Activated naive CD8-positive, alpha-beta T cell (primary cell): ENCODE measurements around the gene HEATR5A.
A peak's percentile ranks its signal among the peaks of the same experiment; 100 is the strongest.
"Not testable (repeated sequence)": the region's sequence is repeated elsewhere in the genome, so short reads cannot be mapped to it uniquely, and the experiment has no call there.

Experiments used
- H3K27ac Mint-ChIP-seq: one replicate; pipeline ENCODE4 v1.8.0; 2021; ENCODE audit warnings: mixed read lengths
- H3K27me3 Mint-ChIP-seq: one replicate; pipeline ENCODE4 v1.8.0; 2021; ENCODE audit warnings: mixed read lengths
- H3K36me3 Mint-ChIP-seq: one replicate; pipeline ENCODE4 v1.8.0; 2021; ENCODE audit warnings: mixed read lengths
- H3K4me1 Mint-ChIP-seq: one replicate; pipeline ENCODE4 v1.8.0; 2021; ENCODE audit warnings: low read depth, mixed read lengths
- H3K4me3 Mint-ChIP-seq: one replicate; pipeline ENCODE4 v1.8.0; 2021; ENCODE audit warnings: mild to moderate bottlenecking, mixed read lengths
- H3K9me3 Mint-ChIP-seq: one replicate; pipeline ENCODE4 v1.8.0; 2021; ENCODE audit warnings: low read depth, mixed read lengths

HEATR5A gene

GRCh38 chr14:31439561-31439960, 19.2 kb upstream of the HEATR5A start:
- Mint-ChIP-seq H3K4me3 (no peak overlapping the region), H3K27me3 (no peaks in the 10 kb centered on the region), H3K27ac (no peak overlapping the region), H3K4me1 (no peaks in the 10 kb centered on the region), H3K36me3 (peaks cover 9% of the 10 kb centered on the region), H3K9me3 (no peaks in the 10 kb centered on the region)

GRCh38 chr14:31437045-31437691, 16.8 kb upstream of the HEATR5A start:
- H3K36me3 Mint-ChIP-seq, H3K27ac Mint-ChIP-seq, H3K27me3 Mint-ChIP-seq, H3K4me1 Mint-ChIP-seq, H3K9me3 Mint-ChIP-seq, H3K4me3 Mint-ChIP-seq: not testable (repeated sequence)

GRCh38 chr14:31435276-31435675, 14.9 kb upstream of the HEATR5A start:
- Mint-ChIP-seq H3K36me3 (peaks cover 11% of the 10 kb centered on the region), H3K4me1 (peaks cover 3% of the 10 kb centered on the region), H3K9me3 (no peaks in the 10 kb centered on the region), H3K27me3 (no peaks in the 10 kb centered on the region), H3K27ac (no peak overlapping the region), H3K4me3 (no peak overlapping the region)

- H3K36me3 Mint-ChIP-seq: peaks cover 9% of the 10 kb centered on the region
- peak overlapping the region; percentile 25 for H3K27ac Mint-ChIP-seq
- H3K4me3 Mint-ChIP-seq: no peak overlapping the region
- peaks cover 5% of the 10 kb centered on the region for H3K4me1 Mint-ChIP-seq
- no peaks in the 10 kb centered on the region for H3K27me3 Mint-ChIP-seq
- H3K9me3 Mint-ChIP-seq: no peaks in the 10 kb centered on the region
These were observed 10.4 kb upstream of the HEATR5A start for GRCh38 chr14:31430634-31431264.

GRCh38 chr14:31429791-31430190, 9.4 kb upstream of the HEATR5A start:
- Mint-ChIP-seq H3K4me1 (peaks cover 5% of the 10 kb centered on the region), H3K27ac (peak overlapping the region; percentile 34), H3K4me3 (no peak overlapping the region), H3K9me3 (no peaks in the 10 kb centered on the region), H3K36me3 (peaks cover 9% of the 10 kb centered on the region), H3K27me3 (no peaks in the 10 kb centered on the region)

- H3K27me3 Mint-ChIP-seq: no peaks in the 10 kb centered on the region
These were observed 7.7 kb upstream of the HEATR5A start for GRCh38 chr14:31428011-31428410.

GRCh38 chr14:31426663-31427062, 6.3 kb upstream of the HEATR5A start:
- H3K9me3 Mint-ChIP-seq: no peaks in the 10 kb centered on the region
- no peak overlapping the region for H3K4me3 Mint-ChIP-seq
- peaks cover 5% of the 10 kb centered on the region for H3K4me1 Mint-ChIP-seq
- H3K36me3 Mint-ChIP-seq: peaks cover 4% of the 10 kb centered on the region
- no peak overlapping the region for H3K27ac Mint-ChIP-seq
- no peaks in the 10 kb centered on the region for H3K27me3 Mint-ChIP-seq

More at GRCh38 chr14:31428011-31428410, 7.7 kb upstream of the HEATR5A start:
- no peak overlapping the region for H3K27ac Mint-ChIP-seq
- H3K4me3 Mint-ChIP-seq: no peak overlapping the region
- peaks cover 5% of the 10 kb centered on the region for H3K4me1 Mint-ChIP-seq
- H3K9me3 Mint-ChIP-seq: no peaks in the 10 kb centered on the region
- H3K36me3 Mint-ChIP-seq: peaks cover 9% of the 10 kb centered on the region

GRCh38 chr14:31425905-31426304, 5.6 kb upstream of the HEATR5A start:
- peaks cover 10% of the 10 kb centered on the region for H3K4me1 Mint-ChIP-seq
- H3K4me3 Mint-ChIP-seq: no peak overlapping the region
- no peaks in the 10 kb centered on the region for H3K27me3 Mint-ChIP-seq

GRCh38 chr14:31421200-31421599, 850 bp upstream of the HEATR5A start:
- Mint-ChIP-seq H3K27ac (peak overlapping the region; percentile 89), H3K4me3 (peak overlapping the region; percentile 96), H3K4me1 (peaks cover 21% of the 10 kb centered on the region), H3K27me3 (no peaks in the 10 kb centered on the region), H3K36me3 (no peaks in the 10 kb centered on the region), H3K9me3 (no peaks in the 10 kb centered on the region)

More at GRCh38 chr14:31425905-31426304, 5.6 kb upstream of the HEATR5A start:
- no peaks in the 10 kb centered on the region for H3K9me3 Mint-ChIP-seq
- peaks cover 4% of the 10 kb centered on the region for H3K36me3 Mint-ChIP-seq
- no peak overlapping the region for H3K27ac Mint-ChIP-seq

- H3K36me3 Mint-ChIP-seq: no peaks in the 10 kb centered on the region
- no peaks in the 10 kb centered on the region for H3K9me3 Mint-ChIP-seq
- peak overlapping the region; percentile 96 for H3K4me3 Mint-ChIP-seq
- no peaks in the 10 kb centered on the region for H3K27me3 Mint-ChIP-seq
- H3K4me1 Mint-ChIP-seq: peaks cover 21% of the 10 kb centered on the region
- no peak overlapping the region for H3K27ac Mint-ChIP-seq
These were observed 407 bp downstream of the HEATR5A start for GRCh38 chr14:31419967-31420318.

GRCh38 chr14:31419179-31419966, 977 bp downstream of the HEATR5A start:
- H3K4me1 Mint-ChIP-seq: peaks cover 21% of the 10 kb centered on the region
- peak overlapping the region; percentile 96 for H3K4me3 Mint-ChIP-seq
- H3K9me3 Mint-ChIP-seq: no peaks in the 10 kb centered on the region
- H3K36me3 Mint-ChIP-seq: no peaks in the 10 kb centered on the region
- H3K27me3 Mint-ChIP-seq: no peaks in the 10 kb centered on the region
- H3K27ac Mint-ChIP-seq: no peak overlapping the region

- H3K27me3 Mint-ChIP-seq: no peaks in the 10 kb centered on the region
- H3K9me3 Mint-ChIP-seq: no peaks in the 10 kb centered on the region
- H3K36me3 Mint-ChIP-seq: no peaks in the 10 kb centered on the region
- no peak overlapping the region for H3K4me3 Mint-ChIP-seq
- H3K27ac Mint-ChIP-seq: no peak overlapping the region
- H3K4me1 Mint-ChIP-seq: peaks cover 26% of the 10 kb centered on the region
These were observed 1.9 kb downstream of the HEATR5A start for GRCh38 chr14:31418440-31418839.

- Mint-ChIP-seq H3K27ac (no peak overlapping the region), H3K4me3 (no peak overlapping the region), H3K36me3 (no peaks in the 10 kb centered on the region), H3K9me3 (no peaks in the 10 kb centered on the region), H3K4me1 (peaks cover 17% of the 10 kb centered on the region), H3K27me3 (no peaks in the 10 kb centered on the region)
These were observed 6.0 kb downstream of the HEATR5A start for GRCh38 chr14:31414190-31414833.

GRCh38 chr14:31411218-31411727, 9.1 kb downstream of the HEATR5A start:
- no peaks in the 10 kb centered on the region for H3K27me3 Mint-ChIP-seq

More at GRCh38 chr14:31411218-31411727, 9.1 kb downstream of the HEATR5A start:
- Mint-ChIP-seq H3K9me3 (no peaks in the 10 kb centered on the region), H3K27ac (no peak overlapping the region), H3K36me3 (peaks cover 2% of the 10 kb centered on the region), H3K4me1 (peaks cover 10% of the 10 kb centered on the region), H3K4me3 (no peak overlapping the region)
